GM12878 (cell line): ENCODE results near the gene PMS1. TPM values are rescaled to one million over a fixed set of nuclear protein-coding genes. Genes with fewer than 3 reads are reported as not detected.
A peak's percentile ranks its signal among the peaks of the same experiment; 100 is the strongest.

ENCODE experiments used
- ATAC-seq: fragments of 200-7000 bp; cut with Tn5 transposase; 3 replicates; pipeline ENCODE4 v1.9.1; 2020; ENCODE audit warnings: mild to moderate bottlenecking, moderate library complexity
- BruUV-seq: library from RNA; stranded (reverse); fragments of 400-500 nt; replicated peaks from 2 replicates; lab custom pipeline; 2021; lab: Mats Ljungman, UMichigan
- CTCF ChIA-PET: fragments of 300-600 bp; sonication (Branson Sonifier 250); formaldehyde crosslinking; extraction: SDS; loops from one replicate; lab custom pipeline; 2021; ENCODE audit warnings: inconsistent platforms; lab: Yijun Ruan, JAX
- POLR2A ChIA-PET: fragments of 350-600 bp; formaldehyde crosslinking; extraction: SDS; loops from one replicate; lab custom pipeline; 2021; ENCODE audit warnings: inconsistent platforms; lab: Charles Lee
- RAD21 ChIA-PET: fragments of 300-600 bp; sonication (Branson Sonifier 250); formaldehyde crosslinking; loops from one replicate; lab custom pipeline; 2023; ENCODE audit warnings: antibody characterized with exemption; ENCODE audit not compliant: unreplicated experiment; lab: Charles Lee
- SMC1A ChIA-PET: fragments of 300-600 bp; sonication (Branson Sonifier 250); formaldehyde crosslinking; loops from one replicate; lab custom pipeline; 2023; ENCODE audit not compliant: unreplicated experiment, uncharacterized antibody; lab: Charles Lee
- DNase-seq: peaks from one replicate; pipeline ENCODE4 v3.0.0-alpha.2; 2011; ENCODE audit warnings: low read depth, low spot score
- FAIRE-seq: peaks from 3 replicates; lab custom pipeline; 2011; peaks lifted over from hg19 to GRCh38; lab: Jason Lieb, UNC
- H2AFZ ChIP-seq: 2 replicates; pipeline ENCODE4 v1.6.0; 2011; ENCODE audit warnings: low read depth, low read length, control low read depth; ENCODE audit not compliant: control insufficient read depth
- H3K27ac ChIP-seq: 2 replicates; pipeline ENCODE4 v1.5.1; 2011; ENCODE audit warnings: control low read depth; ENCODE audit not compliant: control insufficient read depth, insufficient read depth
- H3K27me3 ChIP-seq, 2 experiments: replicated peaks in 1 of 2; 2 replicates each; pipeline versions ENCODE4 v1.6.0 to v1.6.1; 2011; ENCODE audit warnings: low read length in 1 of 2; ENCODE audit not compliant: control insufficient read depth in 2 of 2, insufficient read depth in 2 of 2
- H3K36me3 ChIP-seq, 2 experiments: 2 replicates each; pipeline ENCODE4 v1.5.1; 2011; ENCODE audit warnings: low read length in 1 of 2; ENCODE audit not compliant: control insufficient read depth in 2 of 2, insufficient read depth in 2 of 2
- H3K4me1 ChIP-seq: 2 replicates; pipeline ENCODE4 v1.6.1; 2011; ENCODE audit warnings: mild to moderate bottlenecking, low read length, moderate library complexity, mixed read lengths; ENCODE audit not compliant: control insufficient read depth, insufficient read depth
- H3K4me2 ChIP-seq: 2 replicates; pipeline ENCODE4 v1.6.0; 2011; ENCODE audit warnings: control low read depth; ENCODE audit not compliant: control insufficient read depth, insufficient read depth
- H3K4me3 ChIP-seq: fragments of 200-600 bp; sonication (generic); 2 replicates; pipeline ENCODE4 v1.5.1; 2016
- H3K79me2 ChIP-seq: 2 replicates; pipeline ENCODE4 v1.6.0; 2011; ENCODE audit warnings: low read length; ENCODE audit not compliant: control insufficient read depth, insufficient read depth
- H3K9ac ChIP-seq: 2 replicates; pipeline ENCODE4 v1.8.0; 2011; ENCODE audit warnings: low read length, control low read depth, mixed read lengths; ENCODE audit not compliant: control insufficient read depth, insufficient read depth
- H3K9me3 ChIP-seq: replicated peaks from 3 replicates; pipeline ENCODE4 v1.5.1; 2011; ENCODE audit warnings: mild to moderate bottlenecking, low read length; ENCODE audit not compliant: control insufficient read depth, insufficient read depth
- H4K20me1 ChIP-seq: 2 replicates; pipeline ENCODE4 v1.6.0; 2011; ENCODE audit not compliant: control insufficient read depth, insufficient read depth
- CREB1 ChIP-seq: IDR thresholded peaks from 2 replicates; pipeline ENCODE4 v1.6.1; 2012; ENCODE audit warnings: low read depth, mild to moderate bottlenecking, inconsistent platforms
- ELK1 ChIP-seq: IDR thresholded peaks from 2 replicates; pipeline ENCODE4 v1.6.1; 2012; ENCODE audit warnings: low read depth, low read length, improper control_type of control experiment
- MLLT1 ChIP-seq: fragments of 450-650 bp; IDR thresholded peaks from 2 replicates; pipeline ENCODE4 v1.6.1; 2016; ENCODE audit warnings: mild to moderate bottlenecking
- NR2C2 ChIP-seq: IDR thresholded peaks from 2 replicates; pipeline ENCODE4 v1.6.1; 2011; ENCODE audit warnings: borderline replicate concordance, low read depth; ENCODE audit not compliant: control insufficient read depth, insufficient read length
- WGBS: methylation state at CpG from one replicate; pipeline ENCODE4 v1.1.6; 2016; ENCODE audit warnings: low lambda C conversion rate; ENCODE audit not compliant: insufficient replicate concordance, insufficient coverage; ENCODE audit errors: missing lambda C conversion rate; 5-methylcytosine and 5-hydroxymethylcytosine counted together
- in situ Hi-C: fragments of 300-500 bp; cut with MboI; formaldehyde crosslinking; loops from 9 replicates; pipeline ENCODE4 v1.14.3; 2018; ENCODE audit warnings: mixed read lengths
- intact Hi-C: fragments of 100-400 bp; cut with micrococcal nuclease; formaldehyde crosslinking; loops from one replicate; pipeline ENCODE4 v1.14.2; 2022; ENCODE audit not compliant: unreplicated experiment
- polyA plus RNA-seq, 11 experiments: library from polyadenylated mRNA; depleted of rRNA in 4 of 11; unstranded in 6 of 11; stranded (reverse) in 5 of 11; fragments of >200 nt; fragmentation: Nextera tagmentation in 4 of 11; fragmentation: Illumina TruSeq in 1 of 11; extraction: Ambion mirVana in 4 of 11; extraction: Trizol in 1 of 11; gene quantifications; 1 replicate in 1 of 11; 2 replicates in 10 of 11; pipeline versions ENCODE4 v1.2.1 to v1.2.3, GENCODE V29; 2011 to 2016; ENCODE audit warnings: inconsistent platforms in 2 of 11, missing spikeins in 2 of 11, low read depth in 1 of 11
- total RNA-seq, 4 experiments: library from RNA; depleted of rRNA in 3 of 4; stranded (reverse); fragments of >200 nt in 3 of 4; fragmentation: Illumina TruSeq in 1 of 4; extraction: Trizol in 1 of 4; gene quantifications; 2 replicates each; pipeline versions ENCODE4 v1.2.1 to v1.2.3, GENCODE V29; 2013 to 2021

PMS1 gene
- total and polyA plus RNA-seq, 10 of the 15 experiments (the other 5 are each of a cell fraction or from before 2014, with no cell fraction given): 18.7 to 50.6 (median 29.5) TPM

DNA sequence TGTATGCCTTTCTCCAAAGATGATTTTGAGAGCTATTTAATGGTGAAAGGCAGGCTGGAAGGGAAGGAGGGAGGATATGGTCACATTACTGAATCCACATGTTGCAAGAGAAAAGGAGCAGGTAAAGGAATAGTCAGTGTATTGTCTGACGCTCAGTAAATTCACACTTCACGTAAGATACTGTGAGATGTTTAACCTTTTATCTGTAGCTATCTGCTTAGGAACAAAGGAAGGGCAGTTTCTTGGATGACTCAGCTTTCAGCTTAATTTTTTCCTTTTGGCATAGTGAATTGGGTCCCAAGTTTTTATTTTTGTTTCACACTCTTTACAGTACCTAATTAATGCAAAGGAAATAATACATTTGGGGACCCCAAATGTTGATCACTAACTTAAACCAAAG is 96.2 kb downstream of the PMS1 start:
- RAD21 ChIA-PET: no interaction called here
- BruUV-seq: TSS peak; percentile 46
- no peaks in the 10 kb centered on the region; a peak in 1 of 4 replicates for H3K36me3 ChIP-seq

More for the DNA sequence above, 96.2 kb downstream of the PMS1 start:
- intact Hi-C loops: no loop called here
- Histone ChIP-seq H3K4me2 (no peak overlapping the region), H3K9ac (no peak overlapping the region), H3K79me2 (no peaks in the 10 kb centered on the region), H3K4me3 (no peak overlapping the region), H3K4me1 (no peaks in the 10 kb centered on the region), H3K9me3 (no peaks in the 10 kb centered on the region), H3K27ac (no peak overlapping the region), H2AFZ (no peak overlapping the region), H4K20me1 (no peaks in the 10 kb centered on the region), H3K27me3 (no peaks in the 10 kb centered on the region)
- no peak for FAIRE-seq
- 93% methylated on average over 2 of the region's 2 CpGs for WGBS
- DNase-seq: no peak
- SMC1A ChIA-PET: interaction anchor here (2.6 kb wide), 1 partner anchor 81 kb away, joined by 7 read pairs; no protein-coding TSS in a partner anchor
- no peak for ATAC-seq
- TF ChIP-seq ELK1 (no peak), NR2C2 (no peak), MLLT1 (no peak), CREB1 (no peak)
- in situ Hi-C loops: no loop called here
- POLR2A ChIA-PET: no interaction called here
- CTCF ChIA-PET: no interaction called here
